ENCODE measurements around the gene HBE1. TPM values are rescaled to one million over a fixed set of nuclear protein-coding genes. Genes with fewer than 3 reads are reported as not detected.
"Not testable (repeated sequence)": the region's sequence is repeated elsewhere in the genome, so short reads cannot be mapped to it uniquely, and the experiment has no call there.

Gene HBE1
- total RNA-seq, 2 donors from 2014 or later: not detected

- TF ChIP-seq, protein P1, sequence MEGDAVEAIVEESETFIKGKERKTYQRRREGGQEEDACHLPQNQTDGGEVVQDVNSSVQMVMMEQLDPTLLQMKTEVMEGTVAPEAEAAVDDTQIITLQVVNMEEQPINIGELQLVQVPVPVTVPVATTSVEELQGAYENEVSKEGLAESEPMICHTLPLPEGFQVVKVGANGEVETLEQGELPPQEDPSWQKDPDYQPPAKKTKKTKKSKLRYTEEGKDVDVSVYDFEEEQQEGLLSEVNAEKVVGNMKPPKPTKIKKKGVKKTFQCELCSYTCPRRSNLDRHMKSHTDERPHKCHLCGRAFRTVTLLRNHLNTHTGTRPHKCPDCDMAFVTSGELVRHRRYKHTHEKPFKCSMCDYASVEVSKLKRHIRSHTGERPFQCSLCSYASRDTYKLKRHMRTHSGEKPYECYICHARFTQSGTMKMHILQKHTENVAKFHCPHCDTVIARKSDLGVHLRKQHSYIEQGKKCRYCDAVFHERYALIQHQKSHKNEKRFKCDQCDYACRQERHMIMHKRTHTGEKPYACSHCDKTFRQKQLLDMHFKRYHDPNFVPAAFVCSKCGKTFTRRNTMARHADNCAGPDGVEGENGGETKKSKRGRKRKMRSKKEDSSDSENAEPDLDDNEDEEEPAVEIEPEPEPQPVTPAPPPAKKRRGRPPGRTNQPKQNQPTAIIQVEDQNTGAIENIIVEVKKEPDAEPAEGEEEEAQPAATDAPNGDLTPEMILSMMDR (IDR thresholded peaks at IDR 0.05): no peak
- Histone ChIP-seq H3K36me3 (no peaks in the 10 kb centered on the region), H3K4me3 (no peak overlapping the region), H3K27ac (no peak overlapping the region), H3K27me3 (replicated peaks; ENCODE audit: insufficient read depth) (no peaks in the 10 kb centered on the region), H3K9me3 (no peaks in the 10 kb centered on the region), H3K4me1 (ENCODE audit: control insufficient read depth in 1 of 2, low read depth in 2 of 2) (no peaks in the 10 kb centered on the region)
- no peak for ATAC-seq (ENCODE audit: insufficient number of reproducible peaks, low FRiP score, low read depth)
- no peak for DNase-seq (ENCODE audit: low spot score)
These were observed 3.9 kb downstream of the HBE1 start for GRCh38 chr11:5265832-5266231.

GRCh38 chr11:5258543-5259262, 11.0 kb downstream of the HBE1 start:
- Histone ChIP-seq H3K27ac (no peak overlapping the region), H3K9me3 (no peaks in the 10 kb centered on the region), H3K36me3 (no peaks in the 10 kb centered on the region), H3K4me1 (ENCODE audit: control insufficient read depth in 1 of 2, low read depth in 2 of 2) (no peaks in the 10 kb centered on the region), H3K27me3 (replicated peaks; ENCODE audit: insufficient read depth) (no peaks in the 10 kb centered on the region), H3K4me3 (no peak overlapping the region)
- ATAC-seq (ENCODE audit: insufficient number of reproducible peaks, low FRiP score, low read depth): no peak
- DNase-seq (ENCODE audit: low spot score): no peak
- TF ChIP-seq, protein P1 (IDR thresholded peaks at IDR 0.05): no peak

GRCh38 chr11:5257296-5257695, 12.4 kb downstream of the HBE1 start:
- no peak overlapping the region for H3K27ac ChIP-seq
- no peaks in the 10 kb centered on the region for H3K4me1 ChIP-seq (ENCODE audit: control insufficient read depth in 1 of 2, low read depth in 2 of 2)
- ATAC-seq (ENCODE audit: insufficient number of reproducible peaks, low FRiP score, low read depth) (no peak), DNase-seq (ENCODE audit: low spot score) (no peak)
- TF ChIP-seq, protein P1 (IDR thresholded peaks at IDR 0.05): no peak
- no peak overlapping the region for H3K4me3 ChIP-seq
- no peaks in the 10 kb centered on the region for H3K27me3 ChIP-seq (replicated peaks; ENCODE audit: insufficient read depth)
- no peaks in the 10 kb centered on the region for H3K36me3 ChIP-seq
- no peaks in the 10 kb centered on the region for H3K9me3 ChIP-seq

DNA sequence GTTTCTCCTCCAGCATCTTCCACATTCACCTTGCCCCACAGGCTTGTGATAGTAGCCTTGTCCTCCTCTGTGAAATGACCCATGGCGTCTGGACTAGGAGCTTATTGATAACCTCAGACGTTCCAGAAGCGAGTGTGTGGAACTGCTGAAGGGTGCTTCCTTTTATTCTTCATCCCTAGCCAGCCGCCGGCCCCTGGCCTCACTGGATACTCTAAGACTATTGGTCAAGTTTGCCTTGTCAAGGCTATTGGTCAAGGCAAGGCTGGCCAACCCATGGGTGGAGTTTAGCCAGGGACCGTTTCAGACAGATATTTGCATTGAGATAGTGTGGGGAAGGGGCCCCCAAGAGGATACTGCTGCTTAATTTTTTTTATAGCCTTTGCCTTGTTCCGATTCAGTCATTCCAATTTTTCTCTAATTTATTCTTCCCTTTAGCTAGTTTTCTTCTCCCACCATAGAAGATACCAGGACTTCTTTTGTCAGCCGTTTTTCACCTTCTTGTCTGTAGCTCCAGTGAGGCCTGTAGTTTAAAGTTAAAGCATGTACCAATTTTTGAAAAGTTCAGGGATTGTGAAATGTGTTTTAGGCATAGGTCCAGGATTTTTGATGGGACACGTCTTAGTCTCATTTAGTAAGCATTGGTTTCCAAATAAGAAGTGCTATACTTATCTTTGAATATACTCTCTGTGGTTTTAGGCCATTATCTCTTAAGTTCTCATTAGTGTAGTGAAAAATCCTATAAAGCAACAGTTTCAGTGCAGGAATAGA, 14.9 kb downstream of the HBE1 start, which contains the start of gene HBG2:
TSS of gene HBG2 (minus strand) at position 136 of the 768 bp plus-strand sequence. CDS start at position 83, 53 bp downstream.
- not testable (repeated sequence) for H3K9me3 ChIP-seq; H3K4me3 ChIP-seq; H3K27me3 ChIP-seq (replicated peaks; ENCODE audit: insufficient read depth); ATAC-seq (ENCODE audit: insufficient number of reproducible peaks, low FRiP score, low read depth); DNase-seq (ENCODE audit: low spot score); H3K4me1 ChIP-seq (ENCODE audit: control insufficient read depth in 1 of 2, low read depth in 2 of 2); H3K27ac ChIP-seq; H3K36me3 ChIP-seq

- not testable (repeated sequence) for DNase-seq (ENCODE audit: low spot score); H3K4me1 ChIP-seq (ENCODE audit: control insufficient read depth in 1 of 2, low read depth in 2 of 2); H3K27me3 ChIP-seq (replicated peaks; ENCODE audit: insufficient read depth); H3K27ac ChIP-seq; ATAC-seq (ENCODE audit: insufficient number of reproducible peaks, low FRiP score, low read depth); H3K36me3 ChIP-seq; H3K9me3 ChIP-seq; H3K4me3 ChIP-seq
These were observed 15.7 kb downstream of the HBE1 start for GRCh38 chr11:5254023-5254422.

DNA sequence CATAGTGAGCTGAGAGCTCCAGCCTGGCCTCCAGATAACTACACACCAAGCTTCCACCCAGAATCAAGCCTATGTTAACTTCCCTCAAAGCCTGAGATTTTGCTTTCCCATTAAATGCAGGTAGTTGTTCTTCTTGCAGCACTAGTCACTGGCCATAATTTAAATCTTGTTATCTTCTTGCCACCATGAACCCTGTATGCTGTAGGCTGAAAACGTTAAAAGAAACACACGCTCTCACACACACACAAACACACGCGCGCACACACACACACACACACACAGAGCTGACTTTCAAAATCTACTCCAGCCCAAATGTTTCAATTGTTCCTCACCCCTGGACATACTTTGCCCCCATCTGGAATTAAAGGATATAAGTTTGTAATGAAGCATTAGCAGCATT, 16.3 kb downstream of the HBE1 start:
- H3K27ac ChIP-seq; H3K36me3 ChIP-seq; H3K4me1 ChIP-seq (ENCODE audit: control insufficient read depth in 1 of 2, low read depth in 2 of 2); H3K9me3 ChIP-seq; H3K4me3 ChIP-seq; DNase-seq (ENCODE audit: low spot score); H3K27me3 ChIP-seq (replicated peaks; ENCODE audit: insufficient read depth); ATAC-seq (ENCODE audit: insufficient number of reproducible peaks, low FRiP score, low read depth): not testable (repeated sequence)
